Hepatocyte (in vitro differentiated cells): Measurements from ENCODE around the gene ZC3H4.

Source experiments
- EZH2 ChIP-seq: fragments of 200-600 bp; sonication (generic); IDR thresholded peaks from 2 replicates; pipeline ENCODE4 v1.6.1; 2016; ENCODE audit warnings: antibody characterized with exemption, mild to moderate bottlenecking, borderline replicate concordance
- EZH2phosphoT487 ChIP-seq: fragments of 200-600 bp; sonication (generic); IDR thresholded peaks from one replicate; pipeline ENCODE4 v1.6.1; 2018; ENCODE audit warnings: antibody characterized with exemption, mild to moderate bottlenecking, low read depth, moderate library complexity; ENCODE audit not compliant: unreplicated experiment, severe bottlenecking
- TF ChIP-seq, protein P1 (sequence below): fragments of 200-600 bp; sonication (generic); IDR thresholded peaks from 2 replicates; pipeline ENCODE4 v1.5.1; 2016; ENCODE audit warnings: antibody characterized with exemption, mild to moderate bottlenecking; ENCODE audit not compliant: poor library complexity

- TF ChIP-seq, protein P1, sequence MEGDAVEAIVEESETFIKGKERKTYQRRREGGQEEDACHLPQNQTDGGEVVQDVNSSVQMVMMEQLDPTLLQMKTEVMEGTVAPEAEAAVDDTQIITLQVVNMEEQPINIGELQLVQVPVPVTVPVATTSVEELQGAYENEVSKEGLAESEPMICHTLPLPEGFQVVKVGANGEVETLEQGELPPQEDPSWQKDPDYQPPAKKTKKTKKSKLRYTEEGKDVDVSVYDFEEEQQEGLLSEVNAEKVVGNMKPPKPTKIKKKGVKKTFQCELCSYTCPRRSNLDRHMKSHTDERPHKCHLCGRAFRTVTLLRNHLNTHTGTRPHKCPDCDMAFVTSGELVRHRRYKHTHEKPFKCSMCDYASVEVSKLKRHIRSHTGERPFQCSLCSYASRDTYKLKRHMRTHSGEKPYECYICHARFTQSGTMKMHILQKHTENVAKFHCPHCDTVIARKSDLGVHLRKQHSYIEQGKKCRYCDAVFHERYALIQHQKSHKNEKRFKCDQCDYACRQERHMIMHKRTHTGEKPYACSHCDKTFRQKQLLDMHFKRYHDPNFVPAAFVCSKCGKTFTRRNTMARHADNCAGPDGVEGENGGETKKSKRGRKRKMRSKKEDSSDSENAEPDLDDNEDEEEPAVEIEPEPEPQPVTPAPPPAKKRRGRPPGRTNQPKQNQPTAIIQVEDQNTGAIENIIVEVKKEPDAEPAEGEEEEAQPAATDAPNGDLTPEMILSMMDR, result no peak
- TF ChIP-seq EZH2phosphoT487, result no peak
- no peak for TF ChIP-seq EZH2
Observed at GRCh38 chr19:47145639-47146486, 32.3 kb upstream of the ZC3H4 start.
